ENCODE results near the gene INKA1. TPM values are rescaled to one million over a fixed set of nuclear protein-coding genes. Genes with fewer than 3 reads are reported as not detected.

The INKA1 gene
- total RNA-seq, 1 donor, result 5.8 TPM

DNA sequence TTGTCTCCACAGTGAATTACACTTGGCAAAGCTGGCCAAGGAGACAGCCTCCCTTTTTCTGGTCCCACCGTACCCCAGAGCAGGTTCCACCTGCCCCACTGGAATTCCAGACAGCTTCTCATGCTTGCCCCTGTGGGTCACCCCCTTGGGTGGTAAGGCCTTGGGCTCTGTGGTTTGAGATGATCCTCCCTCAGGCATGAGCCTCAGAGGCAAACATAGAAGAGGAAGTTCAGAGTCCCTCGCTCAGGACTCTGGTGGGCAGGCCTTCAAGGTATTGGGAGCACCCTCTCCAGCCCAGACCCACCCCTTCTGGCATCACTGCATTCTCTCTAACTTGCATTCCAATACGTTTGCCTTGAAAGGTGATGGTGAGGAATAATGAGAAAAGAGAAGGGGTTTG, 28.3 kb downstream of the INKA1 start:
- Histone ChIP-seq H3K79me2 (ENCODE audit: insufficient read depth, low read length) (no peaks in the 10 kb centered on the region), H3K4me2 (ENCODE audit: insufficient read depth, low read length) (no peak overlapping the region), H3K4me1 (ENCODE audit: insufficient read depth, low read length) (no peaks in the 10 kb centered on the region), H3K27me3 (ENCODE audit: insufficient read depth, low read length) (no peaks in the 10 kb centered on the region), H3K4me3 (ENCODE audit: insufficient read depth, low read length) (no peak overlapping the region), H4K20me1 (ENCODE audit: insufficient read depth, low read length) (no peaks in the 10 kb centered on the region), H3K27ac (ENCODE audit: low read depth, low read length) (no peak overlapping the region), H2AFZ (ENCODE audit: low read length) (no peak overlapping the region), H3K36me3 (ENCODE audit: insufficient read depth, low read length) (no peaks in the 10 kb centered on the region), H3K9me3 (ENCODE audit: low read depth, low read length) (no peaks in the 10 kb centered on the region)
- TF ChIP-seq, protein P1, sequence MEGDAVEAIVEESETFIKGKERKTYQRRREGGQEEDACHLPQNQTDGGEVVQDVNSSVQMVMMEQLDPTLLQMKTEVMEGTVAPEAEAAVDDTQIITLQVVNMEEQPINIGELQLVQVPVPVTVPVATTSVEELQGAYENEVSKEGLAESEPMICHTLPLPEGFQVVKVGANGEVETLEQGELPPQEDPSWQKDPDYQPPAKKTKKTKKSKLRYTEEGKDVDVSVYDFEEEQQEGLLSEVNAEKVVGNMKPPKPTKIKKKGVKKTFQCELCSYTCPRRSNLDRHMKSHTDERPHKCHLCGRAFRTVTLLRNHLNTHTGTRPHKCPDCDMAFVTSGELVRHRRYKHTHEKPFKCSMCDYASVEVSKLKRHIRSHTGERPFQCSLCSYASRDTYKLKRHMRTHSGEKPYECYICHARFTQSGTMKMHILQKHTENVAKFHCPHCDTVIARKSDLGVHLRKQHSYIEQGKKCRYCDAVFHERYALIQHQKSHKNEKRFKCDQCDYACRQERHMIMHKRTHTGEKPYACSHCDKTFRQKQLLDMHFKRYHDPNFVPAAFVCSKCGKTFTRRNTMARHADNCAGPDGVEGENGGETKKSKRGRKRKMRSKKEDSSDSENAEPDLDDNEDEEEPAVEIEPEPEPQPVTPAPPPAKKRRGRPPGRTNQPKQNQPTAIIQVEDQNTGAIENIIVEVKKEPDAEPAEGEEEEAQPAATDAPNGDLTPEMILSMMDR (IDR thresholded peaks at IDR 0.05; ENCODE audit: extremely low read depth, low read depth, low read length), result no peak
- DNase-seq (ENCODE audit: insufficient read length, low spot score, missing footprints), result peak; percentile 8

DNA sequence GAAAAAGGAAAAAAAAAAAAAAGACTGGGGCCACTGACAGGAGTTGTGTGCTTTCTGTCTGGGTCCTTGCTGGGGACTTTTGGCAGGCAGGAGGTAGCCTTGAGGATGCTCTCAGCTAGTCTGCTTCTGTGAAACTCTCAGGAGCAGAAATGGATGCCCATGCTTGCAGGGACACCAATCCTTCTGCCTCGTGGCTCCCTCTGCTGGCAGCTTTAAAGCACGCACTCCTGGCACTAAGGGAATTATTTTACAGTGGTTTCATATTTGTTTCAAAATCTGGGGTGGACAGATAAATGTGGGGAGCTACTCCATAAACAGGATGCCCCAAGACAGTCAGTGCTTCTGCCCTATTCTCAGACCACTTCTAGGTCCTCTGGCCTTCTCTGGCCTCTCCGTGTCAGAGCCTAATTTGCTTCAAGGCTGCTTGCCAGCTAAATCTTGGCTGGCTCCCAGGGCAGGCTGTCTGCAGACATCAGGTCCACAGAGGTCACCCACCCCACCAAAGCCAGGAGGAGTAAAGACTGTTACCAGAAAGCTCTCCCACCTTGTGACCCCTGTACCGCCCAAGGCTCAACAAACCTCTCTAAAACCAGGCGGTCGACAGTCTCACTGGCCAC, 36.2 kb downstream of the INKA1 start:
- Histone ChIP-seq H3K4me1 (ENCODE audit: insufficient read depth, low read length) (peaks cover 4% of the 10 kb centered on the region), H3K79me2 (ENCODE audit: insufficient read depth, low read length) (no peaks in the 10 kb centered on the region), H3K4me3 (ENCODE audit: insufficient read depth, low read length) (no peak overlapping the region), H4K20me1 (ENCODE audit: insufficient read depth, low read length) (no peaks in the 10 kb centered on the region), H3K9me3 (ENCODE audit: low read depth, low read length) (no peaks in the 10 kb centered on the region), H2AFZ (ENCODE audit: low read length) (peak overlapping the region; percentile 36), H3K36me3 (ENCODE audit: insufficient read depth, low read length) (peaks cover 2% of the 10 kb centered on the region), H3K27me3 (ENCODE audit: insufficient read depth, low read length) (no peaks in the 10 kb centered on the region), H3K27ac (ENCODE audit: low read depth, low read length) (no peak overlapping the region), H3K4me2 (ENCODE audit: insufficient read depth, low read length) (no peak overlapping the region)
- peak; percentile 91 for DNase-seq (ENCODE audit: insufficient read length, low spot score, missing footprints)
- TF ChIP-seq, protein P1 (IDR thresholded peaks at IDR 0.05; ENCODE audit: extremely low read depth, low read depth, low read length), result peak; percentile 97

DNA sequence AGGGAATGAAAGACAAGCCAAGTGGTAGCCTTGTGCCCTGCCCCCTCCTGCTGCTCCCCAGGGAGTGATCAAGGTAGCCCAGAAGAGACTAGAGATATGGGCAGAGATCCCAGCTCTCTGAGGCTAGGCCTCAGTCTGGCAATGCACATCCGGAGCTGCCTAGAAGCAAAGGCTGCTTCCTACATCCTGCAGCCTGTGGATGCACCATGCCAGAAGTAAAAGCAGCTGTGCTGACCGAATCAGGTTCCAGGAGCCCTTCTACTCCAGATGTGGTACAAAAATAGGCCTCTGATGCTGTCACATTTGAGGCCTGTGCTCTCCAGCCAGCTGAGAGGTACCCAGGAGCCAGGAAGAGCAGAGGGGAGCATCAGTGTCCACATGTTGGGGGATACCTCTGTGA, 37.3 kb downstream of the INKA1 start:
- H3K4me1 ChIP-seq (ENCODE audit: insufficient read depth, low read length), result peaks cover 4% of the 10 kb centered on the region
- H3K27ac ChIP-seq (ENCODE audit: low read depth, low read length), result no peak overlapping the region
- peak; percentile 59 for DNase-seq (ENCODE audit: insufficient read length, low spot score, missing footprints)
- no peaks in the 10 kb centered on the region for H4K20me1 ChIP-seq (ENCODE audit: insufficient read depth, low read length)
- no peaks in the 10 kb centered on the region for H3K27me3 ChIP-seq (ENCODE audit: insufficient read depth, low read length)
- no peak overlapping the region for H3K4me3 ChIP-seq (ENCODE audit: insufficient read depth, low read length)
- H3K79me2 ChIP-seq (ENCODE audit: insufficient read depth, low read length), result no peaks in the 10 kb centered on the region
- H3K36me3 ChIP-seq (ENCODE audit: insufficient read depth, low read length), result peaks cover 6% of the 10 kb centered on the region
- H2AFZ ChIP-seq (ENCODE audit: low read length), result no peak overlapping the region
- TF ChIP-seq, protein P1 (IDR thresholded peaks at IDR 0.05; ENCODE audit: extremely low read depth, low read depth, low read length), result no peak
- no peak overlapping the region for H3K4me2 ChIP-seq (ENCODE audit: insufficient read depth, low read length)
- H3K9me3 ChIP-seq (ENCODE audit: low read depth, low read length), result no peaks in the 10 kb centered on the region

DNA sequence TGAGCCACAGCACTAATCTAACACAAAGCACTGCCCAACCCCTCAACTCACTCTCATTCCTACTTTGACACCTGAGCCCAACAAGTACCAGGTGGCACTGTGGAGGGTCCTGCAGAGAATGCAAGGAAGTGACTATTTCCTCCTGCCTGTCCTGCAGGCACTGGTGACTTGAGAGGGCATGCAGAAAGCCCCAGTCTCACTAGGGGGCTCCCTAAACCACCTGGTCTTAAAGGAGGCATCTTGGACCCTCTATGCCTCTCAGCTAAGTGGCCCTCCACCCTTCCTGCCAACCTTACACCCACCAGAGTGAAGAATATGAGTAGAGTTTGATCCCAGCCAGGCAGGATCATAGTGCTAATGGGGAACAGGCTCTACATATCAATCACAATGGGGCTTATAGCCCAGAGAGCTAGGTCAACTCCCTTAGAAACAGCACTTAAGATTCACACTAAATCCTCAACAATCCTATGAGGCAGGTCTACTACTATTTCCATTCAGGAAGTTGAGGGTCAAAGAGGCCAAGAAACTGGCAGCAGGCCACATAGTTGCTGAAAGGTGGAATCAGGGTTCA, 38.1 kb downstream of the INKA1 start:
- TF ChIP-seq, protein P1 (IDR thresholded peaks at IDR 0.05; ENCODE audit: extremely low read depth, low read depth, low read length), result peak; percentile 36
- H3K4me1 ChIP-seq (ENCODE audit: insufficient read depth, low read length), result peaks cover 4% of the 10 kb centered on the region
- H3K36me3 ChIP-seq (ENCODE audit: insufficient read depth, low read length), result peaks cover 7% of the 10 kb centered on the region
- H4K20me1 ChIP-seq (ENCODE audit: insufficient read depth, low read length), result no peaks in the 10 kb centered on the region
- H3K27me3 ChIP-seq (ENCODE audit: insufficient read depth, low read length), result no peaks in the 10 kb centered on the region
- H3K4me3 ChIP-seq (ENCODE audit: insufficient read depth, low read length), result no peak overlapping the region
- no peaks in the 10 kb centered on the region for H3K79me2 ChIP-seq (ENCODE audit: insufficient read depth, low read length)
- H3K27ac ChIP-seq (ENCODE audit: low read depth, low read length), result no peak overlapping the region
- H3K4me2 ChIP-seq (ENCODE audit: insufficient read depth, low read length), result no peak overlapping the region
- DNase-seq (ENCODE audit: insufficient read length, low spot score, missing footprints), result peak; percentile 34
- H3K9me3 ChIP-seq (ENCODE audit: low read depth, low read length), result no peaks in the 10 kb centered on the region
- H2AFZ ChIP-seq (ENCODE audit: low read length), result no peak overlapping the region
